Measurements from ENCODE around the gene PXDN. TPM values are rescaled to one million over a fixed set of nuclear protein-coding genes. Genes with fewer than 3 reads are reported as not detected.

Gene PXDN
- total and polyA plus RNA-seq, 2 donors (not counting 3 experiments of a cell fraction or from before 2014, with no cell fraction given): 231 to 308 TPM

DNA sequence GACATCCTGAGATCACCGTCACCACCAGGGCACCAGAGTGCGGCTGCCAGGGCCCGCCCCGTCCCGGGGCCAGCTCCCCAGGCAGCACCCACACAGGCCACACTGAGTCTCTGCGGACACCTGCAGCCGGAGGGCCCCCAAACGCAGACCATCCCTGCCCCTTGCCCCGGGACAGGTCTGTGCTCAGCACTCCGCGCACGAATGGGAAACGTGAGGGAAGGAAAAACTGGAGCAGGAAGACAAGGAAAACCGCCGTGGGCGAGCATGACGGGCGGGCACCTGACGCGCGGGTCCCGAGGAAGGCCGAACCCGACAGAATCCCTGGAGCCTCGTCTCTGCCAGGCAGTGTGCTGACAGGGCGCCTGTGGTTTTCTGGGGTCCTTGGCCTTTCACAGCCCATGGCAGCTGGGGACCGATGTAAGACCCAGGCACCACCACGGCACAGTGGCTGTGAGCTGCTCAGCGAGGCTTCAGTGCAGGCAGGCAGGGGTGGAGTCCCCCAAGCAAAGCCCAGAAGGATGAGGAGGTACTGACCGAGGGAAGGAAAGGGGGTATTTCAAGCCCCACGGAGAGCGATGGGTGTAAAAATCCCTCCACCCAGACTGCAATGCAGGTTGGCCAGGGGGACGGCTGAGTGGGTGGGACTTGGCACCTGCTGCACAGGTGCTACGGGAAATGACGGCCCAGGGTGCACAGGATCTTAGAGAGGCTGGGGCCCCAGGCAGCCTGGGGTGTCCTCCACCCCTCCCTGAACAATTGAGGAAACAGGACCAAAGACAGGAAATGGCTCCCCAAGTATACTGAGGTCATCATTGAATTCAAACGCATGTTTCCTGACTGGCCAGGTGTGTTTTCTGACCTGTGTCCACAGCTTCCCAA lies 59.0 kb downstream of the PXDN start:
- no peak overlapping the region for H3K9ac ChIP-seq (replicated peaks; ENCODE audit: extremely low read depth, insufficient read depth, low read length)
- no peak for DNase-seq (ENCODE audit: low read depth, low spot score)

DNA sequence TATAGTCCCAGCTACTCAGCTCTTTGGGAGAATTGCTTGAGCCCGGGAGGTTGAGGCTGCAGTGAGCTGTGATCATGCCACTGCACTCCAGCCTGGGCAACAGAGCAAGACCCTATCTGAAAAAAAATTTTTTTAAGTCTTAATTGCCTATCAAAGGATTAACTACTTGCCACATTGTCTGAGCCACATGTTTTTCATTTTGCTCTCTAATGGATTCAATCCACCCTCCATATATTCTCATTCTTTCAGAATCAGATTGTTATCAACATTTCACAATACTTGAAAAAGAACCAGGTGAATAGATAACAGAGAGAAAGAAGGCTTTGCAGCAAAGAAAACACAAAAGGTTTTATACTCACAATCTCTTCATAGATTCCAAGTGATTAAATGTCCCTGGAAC lies 61.0 kb downstream of the PXDN start:
- Histone ChIP-seq H3K27ac (ENCODE audit: insufficient read depth, low read depth, low read length) (no peak overlapping the region), H3K27me3 (ENCODE audit: control insufficient read depth in 2 of 2, insufficient read depth in 2 of 2, low read length in 2 of 2) (no peaks in the 10 kb centered on the region), H3K9me3 (replicated peaks; ENCODE audit: control insufficient read depth, insufficient read depth, low read length) (no peaks in the 10 kb centered on the region), H2AFZ (ENCODE audit: low read depth, low read length) (no peak overlapping the region), H4K20me1 (replicated peaks; ENCODE audit: control insufficient read depth, extremely low read depth, insufficient read depth, low read length) (no peaks in the 10 kb centered on the region), H3K4me2 (ENCODE audit: insufficient read depth, low read length) (no peak overlapping the region), H3K4me1 (ENCODE audit: control insufficient read depth, extremely low read depth, insufficient read depth, low read length) (peaks cover 9% of the 10 kb centered on the region), H3K9ac (replicated peaks; ENCODE audit: extremely low read depth, insufficient read depth, low read length) (no peak overlapping the region), H3K9me1 (replicated peaks; ENCODE audit: control insufficient read depth, extremely low read depth, insufficient read depth, low read length) (no peaks in the 10 kb centered on the region), H3K4me3 (replicated peaks in 1 of 3; ENCODE audit: insufficient read depth in 1 of 3, low read depth in 1 of 3, low read length in 3 of 3) (no peak overlapping the region), H3K36me3 (ENCODE audit: control insufficient read depth in 2 of 2, extremely low read depth in 1 of 2, insufficient read depth in 2 of 2, low read length in 2 of 2) (peaks cover 4 to 32% of the 10 kb centered on the region in 2 experiments), H3K79me2 (ENCODE audit: control insufficient read depth, insufficient read depth, low read length) (no peaks in the 10 kb centered on the region)
- TF ChIP-seq JUN (IDR thresholded peaks at IDR 0.05; ENCODE audit: borderline replicate concordance, insufficient read depth, insufficient read length, low read depth): no peak
- TF ChIP-seq MYC (IDR thresholded peaks at IDR 0.05; ENCODE audit: low read depth, low read length): no peak
- TF ChIP-seq POLR2AphosphoS5 (IDR thresholded peaks at IDR 0.05; ENCODE audit: insufficient read depth, low read depth, low read length): no peak
- TF ChIP-seq GATA2 (IDR thresholded peaks at IDR 0.05; ENCODE audit: insufficient read depth, insufficient read length, low read depth, low read length): no peak
- TF ChIP-seq FOS (IDR thresholded peaks at IDR 0.05; ENCODE audit: borderline replicate concordance, insufficient read depth, low read length): no peak
- TF ChIP-seq, protein P1, sequence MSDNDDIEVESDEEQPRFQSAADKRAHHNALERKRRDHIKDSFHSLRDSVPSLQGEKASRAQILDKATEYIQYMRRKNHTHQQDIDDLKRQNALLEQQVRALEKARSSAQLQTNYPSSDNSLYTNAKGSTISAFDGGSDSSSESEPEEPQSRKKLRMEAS (IDR thresholded peaks at IDR 0.05; ENCODE audit: insufficient read depth, insufficient read length): no peak
- TF ChIP-seq POLR2A (IDR thresholded peaks at IDR 0.05; ENCODE audit: low read depth, low read length): no peak
- no peak for TF ChIP-seq EZH2 (IDR thresholded peaks at IDR 0.05; ENCODE audit: borderline replicate concordance, low read depth, low read length, severe bottlenecking)
- TF ChIP-seq, protein P2, sequence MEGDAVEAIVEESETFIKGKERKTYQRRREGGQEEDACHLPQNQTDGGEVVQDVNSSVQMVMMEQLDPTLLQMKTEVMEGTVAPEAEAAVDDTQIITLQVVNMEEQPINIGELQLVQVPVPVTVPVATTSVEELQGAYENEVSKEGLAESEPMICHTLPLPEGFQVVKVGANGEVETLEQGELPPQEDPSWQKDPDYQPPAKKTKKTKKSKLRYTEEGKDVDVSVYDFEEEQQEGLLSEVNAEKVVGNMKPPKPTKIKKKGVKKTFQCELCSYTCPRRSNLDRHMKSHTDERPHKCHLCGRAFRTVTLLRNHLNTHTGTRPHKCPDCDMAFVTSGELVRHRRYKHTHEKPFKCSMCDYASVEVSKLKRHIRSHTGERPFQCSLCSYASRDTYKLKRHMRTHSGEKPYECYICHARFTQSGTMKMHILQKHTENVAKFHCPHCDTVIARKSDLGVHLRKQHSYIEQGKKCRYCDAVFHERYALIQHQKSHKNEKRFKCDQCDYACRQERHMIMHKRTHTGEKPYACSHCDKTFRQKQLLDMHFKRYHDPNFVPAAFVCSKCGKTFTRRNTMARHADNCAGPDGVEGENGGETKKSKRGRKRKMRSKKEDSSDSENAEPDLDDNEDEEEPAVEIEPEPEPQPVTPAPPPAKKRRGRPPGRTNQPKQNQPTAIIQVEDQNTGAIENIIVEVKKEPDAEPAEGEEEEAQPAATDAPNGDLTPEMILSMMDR (IDR thresholded peaks at IDR 0.05; ENCODE audit: extremely low read depth in 1 of 2, insufficient read depth in 1 of 2, low read depth in 1 of 2, low read length in 2 of 2): no peak
- DNase-seq (ENCODE audit: low read depth, low spot score) (no peak), FAIRE-seq (no peak)
- dilution Hi-C loops (cut with MboI; ENCODE audit: extremely low pct_ligation_motif_present, low sequenced_read_pairs): no loop called here
- POLR2A ChIA-PET: interaction anchor here (0.6 kb wide), 1 partner anchor 1007 kb away, joined by 5 read pairs; no protein-coding TSS in a partner anchor
- BruUV-seq (replicated peaks): no TSS peak
- intact Hi-C loops (cut with micrococcal nuclease): no loop called here
- CTCF ChIA-PET: interaction anchor here (1.4 to 3.0 kb wide), 3 partner anchors 8 to 68 kb away, joined by 3 to 14 read pairs (median 4); no protein-coding TSS in a partner anchor

More for the DNA sequence above, 59.0 kb downstream of the PXDN start:
- no peak for FAIRE-seq
- Histone ChIP-seq H3K9me1 (replicated peaks; ENCODE audit: control insufficient read depth, extremely low read depth, insufficient read depth, low read length) (no peaks in the 10 kb centered on the region), H3K27ac (ENCODE audit: insufficient read depth, low read depth, low read length) (peak overlapping the region; percentile 32), H3K79me2 (ENCODE audit: control insufficient read depth, insufficient read depth, low read length) (no peaks in the 10 kb centered on the region), H3K36me3 (ENCODE audit: control insufficient read depth in 2 of 2, extremely low read depth in 1 of 2, insufficient read depth in 2 of 2, low read length in 2 of 2) (peaks cover 0 to 18% of the 10 kb centered on the region in 2 experiments), H3K4me1 (ENCODE audit: control insufficient read depth, extremely low read depth, insufficient read depth, low read length) (peaks cover 9% of the 10 kb centered on the region), H3K4me2 (ENCODE audit: insufficient read depth, low read length) (no peak overlapping the region), H3K27me3 (ENCODE audit: control insufficient read depth in 2 of 2, insufficient read depth in 2 of 2, low read length in 2 of 2) (no peaks in the 10 kb centered on the region), H2AFZ (ENCODE audit: low read depth, low read length) (no peak overlapping the region), H3K9me3 (replicated peaks; ENCODE audit: control insufficient read depth, insufficient read depth, low read length) (no peaks in the 10 kb centered on the region), H3K4me3 (replicated peaks in 1 of 3; ENCODE audit: insufficient read depth in 1 of 3, low read depth in 1 of 3, low read length in 3 of 3) (no peak overlapping the region), H4K20me1 (replicated peaks; ENCODE audit: control insufficient read depth, extremely low read depth, insufficient read depth, low read length) (no peaks in the 10 kb centered on the region)
- dilution Hi-C loops (cut with MboI; ENCODE audit: extremely low pct_ligation_motif_present, low sequenced_read_pairs) (no loop called here), intact Hi-C loops (cut with micrococcal nuclease) (loop anchor here (2.0 to 5.0 kb wide), 3 partner anchors 57 to 93 kb away; no protein-coding TSS in a partner anchor)
- TF ChIP-seq JUN (IDR thresholded peaks at IDR 0.05; ENCODE audit: borderline replicate concordance, insufficient read depth, insufficient read length, low read depth) (no peak), EZH2 (IDR thresholded peaks at IDR 0.05; ENCODE audit: borderline replicate concordance, low read depth, low read length, severe bottlenecking) (no peak), POLR2AphosphoS5 (IDR thresholded peaks at IDR 0.05; ENCODE audit: insufficient read depth, low read depth, low read length) (no peak), FOS (IDR thresholded peaks at IDR 0.05; ENCODE audit: borderline replicate concordance, insufficient read depth, low read length) (no peak), GATA2 (IDR thresholded peaks at IDR 0.05; ENCODE audit: insufficient read depth, insufficient read length, low read depth, low read length) (no peak)
- ChIA-PET POLR2A (no interaction called here), CTCF (interaction anchor here (0.9 to 3.4 kb wide), 2 partner anchors 66 to 84 kb away, joined by 3 to 19 read pairs; no protein-coding TSS in a partner anchor)
- BruUV-seq (replicated peaks): no TSS peak
